ENCODE data around the gene IL17RC.
"Not testable (repeated sequence)": the region's sequence is repeated elsewhere in the genome, so short reads cannot be mapped to it uniquely, and the experiment has no call there.

The IL17RC gene

DNA sequence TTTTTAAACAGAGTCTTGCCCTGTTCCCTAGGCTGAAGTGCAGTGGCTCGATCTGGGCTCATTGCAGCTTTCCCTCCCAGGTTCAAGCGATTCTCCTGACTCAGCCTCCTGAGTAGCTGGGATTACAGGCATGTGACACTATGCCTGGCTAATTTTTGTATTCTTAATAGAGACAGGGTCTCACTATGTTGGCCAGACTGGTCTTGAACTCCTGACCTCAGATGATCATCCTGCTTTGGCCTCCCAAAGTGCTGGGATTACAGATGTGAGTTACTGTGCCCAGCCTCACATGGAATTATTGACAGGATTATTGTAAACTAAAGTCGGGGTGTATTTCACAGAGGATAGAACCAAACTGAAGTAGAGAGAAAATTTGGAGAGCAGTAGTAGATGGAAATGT is 21.2 kb upstream of the IL17RC start:
- not testable (repeated sequence) for H3K9me3 ChIP-seq (ENCODE audit: control insufficient read depth, insufficient read depth, low read length); DNase-seq (ENCODE audit: low read depth, low spot score); H3K4me1 ChIP-seq (ENCODE audit: control insufficient read depth, insufficient read depth, low read length); H3K36me3 ChIP-seq (ENCODE audit: control insufficient read depth, insufficient read depth, low read length); H3K27me3 ChIP-seq (ENCODE audit: control insufficient read depth, insufficient read depth, low read length); H3K4me3 ChIP-seq (ENCODE audit: low read length); H3K27ac ChIP-seq (ENCODE audit: low read length)
- WGBS (ENCODE audit: insufficient coverage, insufficient read length), result no CpG with 5 or more reads among the region's 3 CpGs

DNA sequence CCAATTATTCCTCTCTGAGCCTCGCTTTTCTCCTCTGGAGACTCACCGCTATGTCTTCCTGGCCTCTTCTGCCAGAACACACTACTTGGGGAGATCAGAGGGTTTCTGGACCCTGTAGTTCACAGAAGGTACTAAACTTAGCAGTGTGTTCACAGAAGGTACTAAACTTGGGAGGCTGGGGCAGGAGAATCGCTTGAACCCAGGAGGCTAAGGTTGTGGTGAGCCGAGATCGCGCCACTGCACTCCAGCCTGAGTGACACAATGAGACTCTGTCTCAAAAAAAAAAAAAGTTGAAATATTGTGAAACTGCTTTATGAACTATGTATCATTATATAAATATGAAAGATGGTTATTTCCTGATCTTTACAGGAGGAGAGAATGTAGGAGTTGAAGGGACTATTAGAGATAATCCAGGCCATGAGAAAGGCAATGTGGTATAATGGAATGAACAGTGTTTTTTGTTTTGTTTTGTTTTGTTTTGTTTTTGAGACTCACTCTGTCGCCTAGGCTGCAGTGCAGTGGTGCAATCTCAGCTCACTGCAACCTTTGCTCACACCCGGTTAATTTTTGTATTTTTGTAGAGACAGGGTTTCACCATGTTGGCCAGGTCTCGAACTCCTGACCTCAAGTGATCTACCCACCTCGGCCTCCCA is 20.0 kb upstream of the IL17RC start:
- not testable (repeated sequence) for H3K4me3 ChIP-seq (ENCODE audit: low read length); H3K27me3 ChIP-seq (ENCODE audit: control insufficient read depth, insufficient read depth, low read length); H3K9me3 ChIP-seq (ENCODE audit: control insufficient read depth, insufficient read depth, low read length); DNase-seq (ENCODE audit: low read depth, low spot score); H3K4me1 ChIP-seq (ENCODE audit: control insufficient read depth, insufficient read depth, low read length); H3K36me3 ChIP-seq (ENCODE audit: control insufficient read depth, insufficient read depth, low read length); H3K27ac ChIP-seq (ENCODE audit: low read length)
- no CpG with 5 or more reads among the region's 10 CpGs for WGBS (ENCODE audit: insufficient coverage, insufficient read length)

DNA sequence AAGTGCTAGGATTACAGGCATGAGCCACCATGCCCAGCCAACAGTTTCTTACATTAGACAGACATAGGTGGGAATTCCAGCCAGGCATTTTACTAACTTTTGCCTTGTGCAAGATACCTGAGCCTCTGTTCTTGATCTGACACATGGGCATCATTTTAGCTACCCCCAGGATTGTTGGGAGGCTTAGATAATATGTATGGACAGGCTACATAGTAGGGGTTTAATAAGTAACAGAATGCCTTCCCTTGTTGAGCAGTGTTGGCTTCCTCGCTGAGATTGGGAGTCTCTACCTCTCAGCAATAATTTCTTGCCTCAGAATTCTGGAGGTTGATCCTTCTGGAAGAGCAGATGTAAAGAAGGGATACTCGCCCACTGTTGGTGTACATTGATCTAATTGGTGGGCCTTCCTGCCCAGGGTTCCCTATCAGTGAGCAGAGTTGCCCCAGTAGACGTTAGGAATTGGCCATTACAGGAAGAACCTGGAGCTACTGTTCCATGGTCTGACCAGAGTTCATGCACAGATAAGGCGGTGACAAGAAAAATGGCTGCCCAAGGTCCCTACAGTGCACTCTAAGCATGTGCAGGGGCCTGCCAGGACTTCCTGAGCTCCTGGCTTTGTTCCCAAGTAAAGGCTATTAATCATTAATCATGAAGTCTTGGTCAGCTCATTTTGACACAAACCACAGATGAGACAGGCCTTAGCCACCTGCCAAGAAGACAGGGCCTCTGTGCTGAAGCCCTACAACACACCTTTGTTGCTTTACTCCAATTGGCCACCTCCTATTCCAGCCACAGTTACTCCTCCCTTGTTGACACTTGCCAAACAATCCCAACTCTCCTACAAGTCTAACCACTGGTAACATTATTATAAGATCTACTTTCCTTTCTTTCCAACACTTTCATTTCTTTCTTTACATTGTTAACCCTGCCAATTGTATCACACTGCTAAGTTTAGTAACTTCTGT is 19.2 kb upstream of the IL17RC start:
- H3K4me3 ChIP-seq (ENCODE audit: low read length), result no peak overlapping the region
- no peaks in the 10 kb centered on the region for H3K9me3 ChIP-seq (ENCODE audit: control insufficient read depth, insufficient read depth, low read length)
- no peak for DNase-seq (ENCODE audit: low read depth, low spot score)
- no peaks in the 10 kb centered on the region for H3K27me3 ChIP-seq (ENCODE audit: control insufficient read depth, insufficient read depth, low read length)
- no peak overlapping the region for H3K27ac ChIP-seq (ENCODE audit: low read length)
- peaks cover 6% of the 10 kb centered on the region for H3K36me3 ChIP-seq (ENCODE audit: control insufficient read depth, insufficient read depth, low read length)
- H3K4me1 ChIP-seq (ENCODE audit: control insufficient read depth, insufficient read depth, low read length), result peaks cover 2% of the 10 kb centered on the region
- WGBS (ENCODE audit: insufficient coverage, insufficient read length), result no CpG with 5 or more reads among the region's 4 CpGs

DNA sequence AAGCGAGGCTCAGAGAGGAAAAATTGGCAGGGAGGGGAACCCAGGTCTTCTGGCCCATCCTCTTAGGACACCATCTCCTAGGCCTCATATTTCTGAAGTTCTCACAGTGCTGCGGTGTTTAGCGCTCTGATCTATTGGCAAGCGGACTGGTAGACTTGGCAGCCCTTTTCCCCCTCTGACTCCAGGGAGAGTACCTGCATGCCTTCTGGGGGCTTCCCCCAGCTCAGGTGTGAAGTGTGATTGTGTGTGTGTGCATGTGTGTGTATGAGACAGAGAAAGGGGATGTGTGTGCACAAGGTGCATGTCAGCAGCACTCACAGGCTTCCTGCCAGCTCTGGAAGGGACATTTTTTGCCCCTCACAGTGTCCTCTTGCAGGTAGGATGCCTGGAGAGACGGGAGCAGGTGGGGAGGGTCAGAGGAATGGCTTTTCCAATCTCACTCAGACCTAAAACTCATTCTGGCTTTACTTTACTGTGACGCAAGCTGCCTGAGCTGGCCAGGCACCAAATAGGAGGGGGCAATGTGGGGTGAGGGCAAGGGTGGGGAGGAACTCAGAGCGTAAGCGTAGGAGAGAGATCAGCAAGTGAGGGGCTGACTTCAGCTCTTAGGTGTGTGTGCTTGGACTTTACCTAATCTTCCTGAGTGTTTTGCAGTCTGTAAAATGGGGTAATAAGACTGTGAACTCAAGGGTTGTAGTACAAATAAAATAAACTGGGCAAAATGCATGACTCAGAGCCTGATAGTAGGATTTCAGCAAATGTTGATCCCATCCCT is 18.2 kb upstream of the IL17RC start:
- Histone ChIP-seq H3K4me3 (ENCODE audit: low read length) (no peak overlapping the region), H3K27ac (ENCODE audit: low read length) (no peak overlapping the region), H3K9me3 (ENCODE audit: control insufficient read depth, insufficient read depth, low read length) (no peaks in the 10 kb centered on the region), H3K27me3 (ENCODE audit: control insufficient read depth, insufficient read depth, low read length) (no peaks in the 10 kb centered on the region), H3K36me3 (ENCODE audit: control insufficient read depth, insufficient read depth, low read length) (no peaks in the 10 kb centered on the region), H3K4me1 (ENCODE audit: control insufficient read depth, insufficient read depth, low read length) (peaks cover 5% of the 10 kb centered on the region)
- no peak for DNase-seq (ENCODE audit: low read depth, low spot score)
- no CpG with 5 or more reads among the region's 8 CpGs for WGBS (ENCODE audit: insufficient coverage, insufficient read length)

DNA sequence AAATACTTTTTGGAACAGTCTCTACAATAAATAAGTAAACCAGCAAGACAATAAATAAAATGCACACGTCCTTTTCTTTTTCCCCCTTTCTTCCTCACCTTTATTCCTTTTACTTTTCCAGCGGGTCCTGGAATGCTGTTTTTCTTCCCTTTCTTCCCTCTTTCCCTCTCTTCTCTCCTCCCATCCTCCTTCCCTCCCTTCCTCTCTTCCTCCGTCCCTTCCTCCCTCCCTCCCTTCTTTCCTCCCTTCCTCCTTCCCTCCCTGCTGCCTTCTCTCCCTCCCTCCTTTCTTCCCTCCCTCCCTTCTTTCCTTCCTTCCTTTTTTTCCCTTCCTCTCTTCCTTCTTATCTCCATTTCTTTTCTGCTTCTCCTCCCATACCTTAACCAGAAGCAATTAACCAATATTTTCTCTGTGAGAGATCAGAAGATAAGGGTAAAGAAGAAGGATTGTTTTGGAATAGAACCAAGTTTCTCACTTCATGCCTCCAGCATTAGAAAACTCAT is 17.6 kb upstream of the IL17RC start:
- Histone ChIP-seq H3K27ac (ENCODE audit: low read length) (no peak overlapping the region), H3K27me3 (ENCODE audit: control insufficient read depth, insufficient read depth, low read length) (no peaks in the 10 kb centered on the region), H3K4me3 (ENCODE audit: low read length) (no peak overlapping the region), H3K4me1 (ENCODE audit: control insufficient read depth, insufficient read depth, low read length) (peaks cover 5% of the 10 kb centered on the region), H3K36me3 (ENCODE audit: control insufficient read depth, insufficient read depth, low read length) (no peaks in the 10 kb centered on the region), H3K9me3 (ENCODE audit: control insufficient read depth, insufficient read depth, low read length) (no peaks in the 10 kb centered on the region)
- DNase-seq (ENCODE audit: low read depth, low spot score), result no peak
- WGBS (ENCODE audit: insufficient coverage, insufficient read length), result 100% methylated on average over 1 of the region's 3 CpGs

DNA sequence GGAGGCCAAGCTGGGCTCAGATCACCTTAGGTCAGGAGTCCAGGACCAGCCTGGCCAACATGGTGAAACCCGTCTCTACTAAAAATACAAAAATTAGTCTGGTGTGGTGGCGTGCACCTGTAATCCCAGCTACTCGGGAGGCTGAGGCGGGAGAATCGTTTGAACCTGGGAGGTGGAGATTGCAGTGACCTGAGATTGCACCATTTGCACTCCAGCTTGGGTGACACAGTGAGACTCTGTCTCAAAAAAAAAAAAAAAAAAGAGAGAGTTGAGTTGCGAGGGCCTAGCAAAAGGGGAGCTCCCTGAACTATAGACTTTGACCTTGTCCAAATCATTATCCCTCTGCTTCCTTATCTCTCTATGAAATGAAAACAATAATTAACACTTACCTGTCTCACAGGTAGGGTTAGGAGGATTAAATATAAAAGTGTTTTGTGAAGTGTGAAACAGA is 15.9 kb upstream of the IL17RC start:
- not testable (repeated sequence) for H3K4me1 ChIP-seq (ENCODE audit: control insufficient read depth, insufficient read depth, low read length); H3K9me3 ChIP-seq (ENCODE audit: control insufficient read depth, insufficient read depth, low read length); H3K4me3 ChIP-seq (ENCODE audit: low read length); H3K27me3 ChIP-seq (ENCODE audit: control insufficient read depth, insufficient read depth, low read length); DNase-seq (ENCODE audit: low read depth, low spot score); H3K36me3 ChIP-seq (ENCODE audit: control insufficient read depth, insufficient read depth, low read length); H3K27ac ChIP-seq (ENCODE audit: low read length)
- no CpG with 5 or more reads among the region's 6 CpGs for WGBS (ENCODE audit: insufficient coverage, insufficient read length)

DNA sequence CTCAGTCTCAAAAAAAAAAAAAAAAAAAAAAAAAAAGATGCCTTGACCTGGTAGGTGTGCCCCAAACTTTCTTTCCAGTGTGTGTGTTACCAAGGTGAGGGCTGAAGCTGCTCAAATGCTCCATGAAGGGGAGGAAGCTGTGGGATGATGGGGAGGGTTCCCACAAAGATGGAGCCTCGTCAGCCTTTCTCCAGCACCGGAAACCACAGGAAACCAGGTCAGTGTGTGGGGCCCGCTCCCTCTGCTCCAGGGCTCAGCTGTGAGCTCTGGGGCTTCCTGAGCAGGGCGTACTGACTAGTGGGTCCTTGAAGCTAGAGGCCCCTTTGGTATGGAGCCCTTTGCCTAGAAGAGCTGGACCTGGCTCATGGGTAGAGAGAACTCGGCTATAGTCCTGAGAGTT is 14.9 kb upstream of the IL17RC start:
- Histone ChIP-seq H3K9me3 (ENCODE audit: control insufficient read depth, insufficient read depth, low read length) (no peaks in the 10 kb centered on the region), H3K4me1 (ENCODE audit: control insufficient read depth, insufficient read depth, low read length) (peaks cover 5% of the 10 kb centered on the region), H3K27ac (ENCODE audit: low read length) (no peak overlapping the region), H3K36me3 (ENCODE audit: control insufficient read depth, insufficient read depth, low read length) (no peaks in the 10 kb centered on the region), H3K27me3 (ENCODE audit: control insufficient read depth, insufficient read depth, low read length) (no peaks in the 10 kb centered on the region), H3K4me3 (ENCODE audit: low read length) (no peak overlapping the region)
- no CpG with 5 or more reads among the region's 5 CpGs for WGBS (ENCODE audit: insufficient coverage, insufficient read length)
- no peak for DNase-seq (ENCODE audit: low read depth, low spot score)

DNA sequence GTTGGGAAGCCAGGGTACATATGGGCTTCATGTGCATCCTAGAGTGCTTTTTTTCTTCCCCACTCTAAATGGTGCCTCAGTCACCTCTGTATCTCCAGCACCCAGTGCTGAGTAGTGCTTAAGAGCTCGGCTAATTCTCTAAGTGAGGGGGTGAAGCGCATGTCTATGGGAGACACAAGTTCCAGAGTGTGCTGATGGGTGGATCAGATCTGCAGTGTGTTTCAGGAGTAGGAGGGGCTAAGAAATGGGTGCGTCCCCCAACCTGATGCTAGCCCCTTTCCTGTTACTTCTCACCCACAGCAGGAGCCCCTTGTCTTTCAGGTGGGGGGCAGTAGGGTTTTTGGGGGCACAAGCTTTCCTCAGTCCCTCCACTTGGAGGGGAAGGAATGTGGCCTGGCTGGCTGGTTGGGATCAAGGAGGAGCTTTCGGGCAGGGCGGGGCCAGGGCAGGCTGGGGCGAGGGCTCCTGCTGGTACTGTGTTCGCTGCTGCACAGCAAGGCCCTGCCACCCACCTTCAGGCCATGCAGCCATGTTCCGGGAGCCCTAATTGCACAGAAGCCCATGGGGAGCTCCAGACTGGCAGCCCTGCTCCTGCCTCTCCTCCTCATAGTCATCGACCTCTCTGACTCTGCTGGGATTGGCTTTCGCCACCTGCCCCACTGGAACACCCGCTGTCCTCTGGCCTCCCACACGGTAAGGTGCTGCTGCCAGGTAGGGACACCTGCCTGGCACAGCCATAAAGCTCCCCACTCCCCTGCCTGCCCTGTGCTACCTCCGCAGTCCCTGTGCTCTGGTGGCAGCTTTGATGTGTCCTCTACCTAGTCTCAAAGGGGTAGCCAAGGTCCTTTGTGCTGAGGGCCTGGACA is 14.3 kb upstream of the IL17RC start, which contains the start of gene IL17RE:
Gene IL17RE (plus strand): TSS at position 477 of the 866 bp plus-strand sequence. CDS start 85 bp downstream, at position 562.
- no peak within 1 kb of the TSS for H3K4me3 ChIP-seq (ENCODE audit: low read length)
- H3K36me3 ChIP-seq (ENCODE audit: control insufficient read depth, insufficient read depth, low read length), result no peaks in the 10 kb centered on the region
- H3K9me3 ChIP-seq (ENCODE audit: control insufficient read depth, insufficient read depth, low read length), result no peaks in the 10 kb centered on the region
- peaks cover 5% of the 10 kb centered on the region for H3K4me1 ChIP-seq (ENCODE audit: control insufficient read depth, insufficient read depth, low read length)
- H3K27ac ChIP-seq (ENCODE audit: low read length), result no peak within 1 kb of the TSS
- DNase-seq (ENCODE audit: low read depth, low spot score), result no peak
- no CpG with 5 or more reads among the region's 13 CpGs for WGBS (ENCODE audit: insufficient coverage, insufficient read length)
- H3K27me3 ChIP-seq (ENCODE audit: control insufficient read depth, insufficient read depth, low read length), result no peaks in the 10 kb centered on the region

DNA sequence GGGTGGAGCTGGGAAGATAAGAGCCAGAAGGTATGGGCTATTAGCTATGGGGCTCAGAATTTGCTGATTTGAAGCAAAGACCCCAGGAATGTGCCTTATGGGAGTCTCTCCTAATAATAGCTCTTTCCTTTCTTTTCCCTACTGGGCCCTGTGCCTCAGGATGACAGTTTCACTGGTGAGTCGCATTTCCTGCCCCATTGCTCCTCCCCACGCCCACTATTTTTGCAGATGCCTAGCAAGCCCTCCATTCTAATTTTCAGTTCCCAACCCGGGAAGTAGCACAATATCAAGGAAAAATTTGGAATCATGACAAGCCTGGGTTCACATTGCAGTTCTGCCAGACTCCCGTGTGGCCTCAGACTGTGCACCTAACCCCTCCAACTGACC is 13.7 kb upstream of the IL17RC start:
- Histone ChIP-seq H3K4me3 (ENCODE audit: low read length) (no peak overlapping the region), H3K36me3 (ENCODE audit: control insufficient read depth, insufficient read depth, low read length) (no peaks in the 10 kb centered on the region), H3K27ac (ENCODE audit: low read length) (no peak overlapping the region), H3K4me1 (ENCODE audit: control insufficient read depth, insufficient read depth, low read length) (peaks cover 5% of the 10 kb centered on the region), H3K9me3 (ENCODE audit: control insufficient read depth, insufficient read depth, low read length) (no peaks in the 10 kb centered on the region), H3K27me3 (ENCODE audit: control insufficient read depth, insufficient read depth, low read length) (no peaks in the 10 kb centered on the region)
- no CpG with 5 or more reads among the region's 4 CpGs for WGBS (ENCODE audit: insufficient coverage, insufficient read length)
- DNase-seq (ENCODE audit: low read depth, low spot score), result no peak
